ENCODE measurements around the gene TNNI3K. TPM values are rescaled to one million over a fixed set of nuclear protein-coding genes. Genes with fewer than 3 reads are reported as not detected.

TNNI3K gene
- total and polyA plus RNA-seq, 10 of the 15 experiments (the other 5 are each of a cell fraction or from before 2014, with no cell fraction given) = 0.14 to 1.6 (median 0.44) TPM; not detected in 4

DNA sequence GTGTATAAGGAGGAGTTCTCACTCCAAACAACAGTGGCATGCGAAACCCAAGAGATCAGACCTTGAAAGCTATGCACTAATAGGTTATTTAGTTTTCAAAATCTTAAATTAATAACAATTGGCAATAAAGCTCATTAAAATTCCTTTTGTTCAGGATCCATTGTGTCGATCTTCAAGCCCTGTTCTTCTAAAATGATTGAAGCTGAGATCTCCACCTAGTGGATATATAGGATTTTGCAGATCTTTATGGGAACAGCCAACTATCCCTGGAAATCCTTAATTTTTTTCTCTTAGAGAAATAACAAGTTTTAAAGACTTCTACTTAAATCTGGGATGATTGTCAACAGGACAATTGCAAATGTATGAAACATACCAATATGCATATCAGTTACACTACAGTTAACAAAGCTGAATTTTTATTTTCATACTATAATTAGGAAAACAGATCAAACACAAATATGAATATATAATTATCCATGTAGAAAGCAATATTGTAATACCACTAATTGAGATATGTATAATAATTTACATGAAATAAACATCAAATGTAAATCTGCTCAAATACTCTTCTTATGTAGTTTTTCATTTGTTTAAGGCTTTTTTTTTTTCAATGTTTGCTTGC, 233.9 kb downstream of the TNNI3K start:
- in situ Hi-C loops (cut with MboI) = loop anchor here (25.0 kb wide), 1 partner anchor 632 kb away; no protein-coding TSS in a partner anchor
- RAD21 ChIA-PET (ENCODE audit: unreplicated experiment) = interaction anchor here (0.6 to 2.5 kb wide), 11 partner anchors 9 to 629 kb away, joined by 3 to 8 read pairs (median 3); no protein-coding TSS in a partner anchor
- Histone ChIP-seq H3K27me3 (replicated peaks in 1 of 2; ENCODE audit: control insufficient read depth in 2 of 2, insufficient read depth in 2 of 2, low read length in 1 of 2) (no peaks in the 10 kb centered on the region), H3K36me3 (ENCODE audit: control insufficient read depth in 2 of 2, insufficient read depth in 2 of 2, low read length in 1 of 2) (no peaks in the 10 kb centered on the region), H3K9me3 (replicated peaks; ENCODE audit: control insufficient read depth, insufficient read depth, low read length) (no peaks in the 10 kb centered on the region), H4K20me1 (ENCODE audit: control insufficient read depth, insufficient read depth) (no peaks in the 10 kb centered on the region), H2AFZ (ENCODE audit: control insufficient read depth, low read depth, low read length) (no peak overlapping the region), H3K9ac (ENCODE audit: control insufficient read depth, insufficient read depth, low read length) (no peak overlapping the region), H3K4me3 (no peak overlapping the region), H3K79me2 (ENCODE audit: control insufficient read depth, insufficient read depth, low read length) (no peaks in the 10 kb centered on the region), H3K4me1 (ENCODE audit: control insufficient read depth, insufficient read depth, low read length) (no peaks in the 10 kb centered on the region), H3K4me2 (ENCODE audit: control insufficient read depth, insufficient read depth) (no peak overlapping the region), H3K27ac (ENCODE audit: control insufficient read depth, insufficient read depth) (no peak overlapping the region)
- FAIRE-seq = peak; percentile 89
- intact Hi-C loops (cut with micrococcal nuclease; ENCODE audit: unreplicated experiment) = loop anchor here (10.0 kb wide), 1 partner anchor 624 kb away; no protein-coding TSS in a partner anchor
- TF ChIP-seq SUZ12 (IDR thresholded peaks at IDR 0.05; ENCODE audit: unreplicated experiment) (no peak), CHD2 (IDR thresholded peaks at IDR 0.05; ENCODE audit: borderline replicate concordance, low read depth, low read length) (no peak), RAD21 (IDR thresholded peaks at IDR 0.05; ENCODE audit: insufficient read depth, low read depth, low read length) (peak; percentile 66), LARP7 (IDR thresholded peaks at IDR 0.05) (no peak), STAT3 (IDR thresholded peaks at IDR 0.05; ENCODE audit: low read depth, low read length) (no peak)
- TF ChIP-seq, protein P1, sequence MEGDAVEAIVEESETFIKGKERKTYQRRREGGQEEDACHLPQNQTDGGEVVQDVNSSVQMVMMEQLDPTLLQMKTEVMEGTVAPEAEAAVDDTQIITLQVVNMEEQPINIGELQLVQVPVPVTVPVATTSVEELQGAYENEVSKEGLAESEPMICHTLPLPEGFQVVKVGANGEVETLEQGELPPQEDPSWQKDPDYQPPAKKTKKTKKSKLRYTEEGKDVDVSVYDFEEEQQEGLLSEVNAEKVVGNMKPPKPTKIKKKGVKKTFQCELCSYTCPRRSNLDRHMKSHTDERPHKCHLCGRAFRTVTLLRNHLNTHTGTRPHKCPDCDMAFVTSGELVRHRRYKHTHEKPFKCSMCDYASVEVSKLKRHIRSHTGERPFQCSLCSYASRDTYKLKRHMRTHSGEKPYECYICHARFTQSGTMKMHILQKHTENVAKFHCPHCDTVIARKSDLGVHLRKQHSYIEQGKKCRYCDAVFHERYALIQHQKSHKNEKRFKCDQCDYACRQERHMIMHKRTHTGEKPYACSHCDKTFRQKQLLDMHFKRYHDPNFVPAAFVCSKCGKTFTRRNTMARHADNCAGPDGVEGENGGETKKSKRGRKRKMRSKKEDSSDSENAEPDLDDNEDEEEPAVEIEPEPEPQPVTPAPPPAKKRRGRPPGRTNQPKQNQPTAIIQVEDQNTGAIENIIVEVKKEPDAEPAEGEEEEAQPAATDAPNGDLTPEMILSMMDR (IDR thresholded peaks at IDR 0.05 in 2 of 3, conservative IDR thresholded peaks at IDR 0.05 in 1 of 3; ENCODE audit: control insufficient read depth in 2 of 3, extremely low read depth in 1 of 3, insufficient read depth in 1 of 3, low read depth in 3 of 3, low read length in 3 of 3) = peak; percentile 43 to 52 (median 48); a peak in 5 of 6 replicates
- 0% methylated on average over 2 of the region's 2 CpGs for WGBS (ENCODE audit: insufficient coverage, insufficient replicate concordance, low lambda C conversion rate, missing lambda C conversion rate)
- CTCF ChIA-PET = interaction anchor here (0.6 to 3.4 kb wide), 20 partner anchors 8 to 780 kb away, joined by 3 to 22 read pairs (median 3); partner anchors contain the start of genes CRYZ and TYW3
- DNase-seq (ENCODE audit: low read depth, low spot score) = no peak
- POLR2A ChIA-PET = no interaction called here
- no TSS peak for BruUV-seq (replicated peaks)
- SMC1A ChIA-PET (ENCODE audit: uncharacterized antibody, unreplicated experiment) = interaction anchor here (0.5 to 4.0 kb wide), 15 partner anchors 8 to 1136 kb away, joined by 3 to 23 read pairs (median 3); no protein-coding TSS in a partner anchor
- 0 out of 3 replicates have a peak, but pooled peaks have one; percentile 44 for ATAC-seq

Measured in GM12878 (cell line).